Measurements from ENCODE around the gene ATP7A.

ATP7A gene

DNA sequence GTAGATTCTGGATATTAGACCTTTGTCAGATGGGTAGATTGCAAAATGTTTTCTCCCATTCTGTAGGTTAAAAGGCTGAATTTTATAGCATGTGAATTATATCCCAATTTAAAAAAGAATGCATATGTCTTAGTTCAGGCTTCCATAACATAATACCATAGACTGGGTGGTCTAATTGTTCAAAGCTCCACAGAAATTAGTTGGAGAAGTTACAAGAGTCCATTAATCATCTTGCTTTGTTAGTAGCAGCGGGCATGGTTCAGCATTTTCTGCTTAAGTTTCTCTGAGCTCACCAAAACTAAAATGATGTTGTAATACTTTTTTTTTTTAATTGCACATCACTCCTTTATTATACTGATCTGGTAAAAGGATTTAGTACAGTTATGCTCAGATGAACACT lies 57.1 kb downstream of the ATP7A start:
- H3K36me3 ChIP-seq (ENCODE audit: insufficient read depth, low read length) = no peaks in the 10 kb centered on the region
- H3K27ac ChIP-seq (ENCODE audit: low read depth, low read length) = no peak overlapping the region
- no peaks in the 10 kb centered on the region for H3K27me3 ChIP-seq (ENCODE audit: insufficient read depth, low read length)
- H2AFZ ChIP-seq (ENCODE audit: low read length, unreplicated experiment) = no peak overlapping the region
- H3K4me3 ChIP-seq (ENCODE audit: low read depth, low read length) = no peak overlapping the region
- H3K79me2 ChIP-seq (ENCODE audit: control insufficient read depth, insufficient read depth, low read length, unreplicated experiment) = no peaks in the 10 kb centered on the region
- H3K4me1 ChIP-seq (ENCODE audit: control insufficient read depth, insufficient read depth, low read length, unreplicated experiment) = no peaks in the 10 kb centered on the region

GRCh38 chrX:77969538-77969937 lies 59.0 kb downstream of the ATP7A start, which contains the start of gene PGAM4:
PGAM4 (minus strand) TSS chrX:77969638; CDS start chrX:77969638, 0 bp downstream.
- Histone ChIP-seq H3K27me3 (ENCODE audit: insufficient read depth, low read length) (no peaks in the 10 kb centered on the region), H3K36me3 (ENCODE audit: insufficient read depth, low read length) (no peaks in the 10 kb centered on the region), H3K79me2 (ENCODE audit: control insufficient read depth, insufficient read depth, low read length, unreplicated experiment) (no peaks in the 10 kb centered on the region), H3K4me3 (ENCODE audit: low read depth, low read length) (no peak within 1 kb of the TSS), H3K4me1 (ENCODE audit: control insufficient read depth, insufficient read depth, low read length, unreplicated experiment) (no peaks in the 10 kb centered on the region), H2AFZ (ENCODE audit: low read length, unreplicated experiment) (no peak within 1 kb of the TSS), H3K27ac (ENCODE audit: low read depth, low read length) (no peak within 1 kb of the TSS)

DNA sequence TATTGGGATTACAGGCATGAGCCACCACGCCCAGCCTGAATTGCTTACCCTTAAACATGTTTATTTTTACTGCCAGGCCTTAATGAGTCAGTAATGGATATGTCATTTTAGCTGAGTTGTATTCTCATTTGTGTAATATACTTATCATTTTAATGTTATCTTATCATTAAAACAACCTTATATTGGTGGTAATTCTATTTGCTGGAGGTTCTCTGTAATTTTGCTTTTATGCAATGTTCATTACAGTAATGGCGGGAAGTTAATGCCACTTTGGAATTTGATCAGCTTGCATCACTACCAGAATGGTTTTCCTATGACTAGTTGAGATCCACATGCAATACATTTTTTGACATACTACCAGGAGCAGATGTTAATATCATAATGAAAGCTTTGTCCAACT lies 65.3 kb downstream of the ATP7A start:
- H3K27me3 ChIP-seq (ENCODE audit: insufficient read depth, low read length) = no peaks in the 10 kb centered on the region
- no peaks in the 10 kb centered on the region for H3K36me3 ChIP-seq (ENCODE audit: insufficient read depth, low read length)
- no peaks in the 10 kb centered on the region for H3K79me2 ChIP-seq (ENCODE audit: control insufficient read depth, insufficient read depth, low read length, unreplicated experiment)
- no peak overlapping the region for H3K27ac ChIP-seq (ENCODE audit: low read depth, low read length)
- H3K4me3 ChIP-seq (ENCODE audit: low read depth, low read length) = no peak overlapping the region
- no peak overlapping the region for H2AFZ ChIP-seq (ENCODE audit: low read length, unreplicated experiment)
- no peaks in the 10 kb centered on the region for H3K4me1 ChIP-seq (ENCODE audit: control insufficient read depth, insufficient read depth, low read length, unreplicated experiment)

DNA sequence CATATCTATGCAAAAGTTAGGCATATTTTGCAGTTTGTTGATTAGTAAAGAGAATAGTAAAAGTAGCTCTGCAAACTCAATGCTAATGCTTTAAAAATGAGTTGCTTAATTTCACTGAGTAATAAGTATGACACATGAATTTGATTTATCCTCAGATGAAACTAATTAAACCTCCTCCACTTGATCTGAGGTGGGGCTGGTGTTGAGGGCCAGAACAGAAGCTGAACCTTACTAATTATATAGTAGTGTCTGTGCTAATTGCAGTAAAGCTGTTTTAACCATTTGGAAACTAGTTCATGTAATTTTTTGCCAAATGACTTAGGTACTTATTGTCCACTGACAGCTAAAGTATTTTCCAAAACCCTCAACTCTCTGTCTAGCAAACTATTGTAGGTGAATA lies 66.6 kb downstream of the ATP7A start:
- no peak overlapping the region for H2AFZ ChIP-seq (ENCODE audit: low read length, unreplicated experiment)
- no peaks in the 10 kb centered on the region for H3K79me2 ChIP-seq (ENCODE audit: control insufficient read depth, insufficient read depth, low read length, unreplicated experiment)
- no peak overlapping the region for H3K27ac ChIP-seq (ENCODE audit: low read depth, low read length)
- H3K4me3 ChIP-seq (ENCODE audit: low read depth, low read length) = no peak overlapping the region
- H3K27me3 ChIP-seq (ENCODE audit: insufficient read depth, low read length) = no peaks in the 10 kb centered on the region
- H3K36me3 ChIP-seq (ENCODE audit: insufficient read depth, low read length) = no peaks in the 10 kb centered on the region
- no peaks in the 10 kb centered on the region for H3K4me1 ChIP-seq (ENCODE audit: control insufficient read depth, insufficient read depth, low read length, unreplicated experiment)

- Histone ChIP-seq H3K27me3 (ENCODE audit: insufficient read depth, low read length) (no peaks in the 10 kb centered on the region), H2AFZ (ENCODE audit: low read length, unreplicated experiment) (no peak overlapping the region), H3K4me1 (ENCODE audit: control insufficient read depth, insufficient read depth, low read length, unreplicated experiment) (no peaks in the 10 kb centered on the region), H3K79me2 (ENCODE audit: control insufficient read depth, insufficient read depth, low read length, unreplicated experiment) (no peaks in the 10 kb centered on the region), H3K27ac (ENCODE audit: low read depth, low read length) (no peak overlapping the region), H3K4me3 (ENCODE audit: low read depth, low read length) (no peak overlapping the region), H3K36me3 (ENCODE audit: insufficient read depth, low read length) (no peaks in the 10 kb centered on the region)
Measured at GRCh38 chrX:77977518-77977917, 67.0 kb downstream of the ATP7A start.

- H3K27me3 ChIP-seq (ENCODE audit: insufficient read depth, low read length) = no peaks in the 10 kb centered on the region
- no peak overlapping the region for H3K27ac ChIP-seq (ENCODE audit: low read depth, low read length)
- H3K4me1 ChIP-seq (ENCODE audit: control insufficient read depth, insufficient read depth, low read length, unreplicated experiment) = no peaks in the 10 kb centered on the region
- H3K4me3 ChIP-seq (ENCODE audit: low read depth, low read length) = no peak overlapping the region
- no peak overlapping the region for H2AFZ ChIP-seq (ENCODE audit: low read length, unreplicated experiment)
- no peaks in the 10 kb centered on the region for H3K79me2 ChIP-seq (ENCODE audit: control insufficient read depth, insufficient read depth, low read length, unreplicated experiment)
- no peaks in the 10 kb centered on the region for H3K36me3 ChIP-seq (ENCODE audit: insufficient read depth, low read length)
Measured at GRCh38 chrX:77979870-77980269, 69.4 kb downstream of the ATP7A start.

DNA sequence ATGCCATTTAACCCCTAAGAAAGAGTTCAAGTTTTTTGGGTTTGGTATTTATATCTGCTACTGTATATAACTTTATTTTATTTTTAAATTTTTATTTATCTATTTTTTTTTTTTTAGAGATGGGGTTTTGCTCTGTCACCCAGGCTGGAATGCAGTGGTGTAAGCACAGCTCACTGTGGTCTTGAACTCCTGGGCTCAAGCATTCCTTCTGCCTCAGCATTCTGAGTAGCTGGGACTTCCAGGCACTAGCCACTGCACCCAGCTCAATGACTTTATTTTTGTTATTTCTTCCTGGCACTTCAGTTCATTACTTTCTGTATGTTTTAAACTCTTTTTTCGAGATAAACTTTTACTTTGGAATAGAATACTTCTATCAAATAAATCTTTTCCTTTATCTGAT lies 101.4 kb downstream of the ATP7A start:
- H3K36me3 ChIP-seq (ENCODE audit: insufficient read depth, low read length) = no peaks in the 10 kb centered on the region

GRCh38 chrX:78019586-78020483 lies 109.3 kb downstream of the ATP7A start:
- no peak overlapping the region for H3K4me3 ChIP-seq (ENCODE audit: low read depth, low read length)
- H3K27ac ChIP-seq (ENCODE audit: low read depth, low read length) = no peak overlapping the region
- no peaks in the 10 kb centered on the region for H3K27me3 ChIP-seq (ENCODE audit: insufficient read depth, low read length)

More for the DNA sequence above, 101.4 kb downstream of the ATP7A start:
- Histone ChIP-seq H3K4me1 (ENCODE audit: control insufficient read depth, insufficient read depth, low read length, unreplicated experiment) (no peaks in the 10 kb centered on the region), H3K79me2 (ENCODE audit: control insufficient read depth, insufficient read depth, low read length, unreplicated experiment) (no peaks in the 10 kb centered on the region), H2AFZ (ENCODE audit: low read length, unreplicated experiment) (no peak overlapping the region), H3K27ac (ENCODE audit: low read depth, low read length) (no peak overlapping the region), H3K27me3 (ENCODE audit: insufficient read depth, low read length) (no peaks in the 10 kb centered on the region), H3K4me3 (ENCODE audit: low read depth, low read length) (no peak overlapping the region)

GRCh38 chrX:78024349-78025059 lies 114.0 kb downstream of the ATP7A start:
- Histone ChIP-seq H3K27ac (ENCODE audit: low read depth, low read length) (no peak overlapping the region), H3K4me3 (ENCODE audit: low read depth, low read length) (no peak overlapping the region), H3K79me2 (ENCODE audit: control insufficient read depth, insufficient read depth, low read length, unreplicated experiment) (no peaks in the 10 kb centered on the region), H3K36me3 (ENCODE audit: insufficient read depth, low read length) (no peaks in the 10 kb centered on the region), H3K27me3 (ENCODE audit: insufficient read depth, low read length) (no peaks in the 10 kb centered on the region), H3K4me1 (ENCODE audit: control insufficient read depth, insufficient read depth, low read length, unreplicated experiment) (peaks cover 4% of the 10 kb centered on the region), H2AFZ (ENCODE audit: low read length, unreplicated experiment) (peak overlapping the region; percentile 50)

More at GRCh38 chrX:78019586-78020483, 109.3 kb downstream of the ATP7A start:
- Histone ChIP-seq H3K4me1 (ENCODE audit: control insufficient read depth, insufficient read depth, low read length, unreplicated experiment) (peaks cover 4% of the 10 kb centered on the region), H2AFZ (ENCODE audit: low read length, unreplicated experiment) (no peak overlapping the region), H3K79me2 (ENCODE audit: control insufficient read depth, insufficient read depth, low read length, unreplicated experiment) (no peaks in the 10 kb centered on the region), H3K36me3 (ENCODE audit: insufficient read depth, low read length) (no peaks in the 10 kb centered on the region)

DNA sequence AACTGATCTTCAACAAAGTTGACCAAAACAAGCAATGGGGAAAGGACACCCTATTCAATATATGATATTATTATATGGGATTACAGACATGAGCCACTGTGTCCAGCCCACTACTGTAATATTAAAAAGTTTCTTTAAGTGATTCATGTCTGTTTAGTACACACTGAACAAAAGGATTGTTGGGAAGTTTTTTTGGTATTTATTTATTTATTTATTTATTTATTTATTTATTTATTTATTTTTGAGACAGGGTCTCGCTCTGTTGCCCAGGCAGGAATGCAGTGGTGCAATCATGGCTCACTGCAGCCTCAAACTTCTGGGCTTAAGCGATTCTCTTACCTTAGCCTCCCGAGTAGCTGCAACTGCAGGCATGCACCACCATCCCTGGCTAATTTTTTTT lies 117.3 kb downstream of the ATP7A start:
- Histone ChIP-seq H3K4me3 (ENCODE audit: low read depth, low read length) (no peak overlapping the region), H3K27me3 (ENCODE audit: insufficient read depth, low read length) (no peaks in the 10 kb centered on the region), H3K27ac (ENCODE audit: low read depth, low read length) (no peak overlapping the region), H2AFZ (ENCODE audit: low read length, unreplicated experiment) (no peak overlapping the region), H3K79me2 (ENCODE audit: control insufficient read depth, insufficient read depth, low read length, unreplicated experiment) (no peaks in the 10 kb centered on the region), H3K36me3 (ENCODE audit: insufficient read depth, low read length) (no peaks in the 10 kb centered on the region), H3K4me1 (ENCODE audit: control insufficient read depth, insufficient read depth, low read length, unreplicated experiment) (peaks cover 4% of the 10 kb centered on the region)

Data from ACC112 (cell line).